NCI-H1436 treated with DMSO at 0.1 percent for 48 hours (cell line): Measurements from ENCODE around the gene CNFN.

Experiments used
- DNase-seq: peaks from one replicate; lab custom pipeline; 2025; lab: John Stamatoyannopoulos, UW

The CNFN gene

DNA sequence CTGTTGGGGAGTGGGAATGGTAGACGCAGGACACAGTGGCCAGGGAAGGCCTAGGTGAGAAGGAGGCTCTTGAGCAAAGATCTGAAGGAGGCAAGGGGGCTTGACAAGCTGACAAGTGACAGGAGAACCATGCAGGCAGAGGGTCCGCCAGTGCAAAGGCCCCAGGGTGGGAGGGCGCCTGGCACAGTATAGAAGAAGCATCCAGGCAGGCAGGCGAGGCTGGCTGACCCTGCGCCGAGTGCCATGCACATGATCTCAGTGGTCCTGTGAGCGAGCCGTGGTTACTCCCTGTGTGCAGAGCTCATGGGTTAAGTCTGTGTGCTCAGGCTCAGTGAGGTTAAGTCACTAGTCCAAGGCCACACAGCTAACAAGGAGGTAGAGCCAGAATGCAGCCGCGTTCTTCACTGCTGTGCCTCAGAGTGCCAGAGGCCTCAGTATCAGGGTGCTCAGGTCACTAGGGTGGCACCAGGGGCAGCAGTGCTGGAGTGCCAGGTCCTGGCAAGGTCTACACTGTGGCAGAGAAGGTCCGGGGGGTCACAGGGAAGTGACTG is 15.2 kb downstream of the CNFN start:
- DNase-seq = no peak

DNA sequence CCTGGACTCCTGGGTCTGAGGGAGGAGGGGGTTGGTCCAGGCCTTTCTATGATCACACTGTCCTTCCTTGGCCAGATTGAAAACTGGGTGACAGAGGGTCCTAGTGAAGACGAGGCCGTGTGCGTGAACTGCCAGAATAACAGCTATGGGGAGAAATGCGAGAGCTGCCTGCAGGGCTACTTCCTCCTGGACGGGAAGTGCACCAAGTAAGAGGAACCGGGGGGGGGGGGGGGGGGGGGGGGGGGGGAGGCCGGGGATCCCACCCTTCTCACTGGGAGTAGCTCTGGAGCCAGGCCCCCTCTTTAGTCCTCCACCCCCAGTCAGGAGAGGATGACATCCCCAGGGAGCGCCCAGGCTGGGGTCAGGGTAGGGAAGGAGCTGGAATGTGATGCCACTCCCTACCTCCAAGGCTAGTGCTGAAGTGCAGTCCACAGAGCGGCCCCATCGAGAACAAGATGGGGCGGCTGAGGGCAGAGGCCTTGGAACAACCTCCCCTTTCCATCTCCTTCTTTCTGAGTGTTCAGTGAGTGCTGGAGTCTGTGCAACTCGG is 19.4 kb downstream of the CNFN start:
- no peak for DNase-seq

DNA sequence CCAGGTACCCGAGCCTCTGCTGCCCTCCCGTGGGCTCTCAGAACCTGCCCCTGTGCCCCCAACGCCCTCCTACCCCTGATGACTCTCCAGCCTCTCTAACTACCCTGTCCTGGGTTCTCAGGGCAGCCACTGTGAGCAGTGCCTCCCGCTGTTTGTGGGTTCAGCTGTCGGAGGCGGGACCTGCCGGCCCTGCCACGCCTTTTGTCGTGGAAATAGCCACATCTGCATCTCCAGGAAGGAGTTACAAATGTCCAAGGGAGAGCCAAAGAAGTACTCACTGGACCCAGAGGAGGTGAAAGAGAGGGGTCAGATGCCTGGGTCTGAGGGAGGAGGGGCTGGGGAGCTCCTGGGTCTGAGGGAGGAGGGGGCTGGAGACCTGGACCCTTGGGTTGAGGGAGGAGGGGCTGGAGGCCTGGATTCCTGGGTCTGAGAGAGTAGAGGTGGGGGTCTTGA is 20.0 kb downstream of the CNFN start:
- DNase-seq = no peak

DNA sequence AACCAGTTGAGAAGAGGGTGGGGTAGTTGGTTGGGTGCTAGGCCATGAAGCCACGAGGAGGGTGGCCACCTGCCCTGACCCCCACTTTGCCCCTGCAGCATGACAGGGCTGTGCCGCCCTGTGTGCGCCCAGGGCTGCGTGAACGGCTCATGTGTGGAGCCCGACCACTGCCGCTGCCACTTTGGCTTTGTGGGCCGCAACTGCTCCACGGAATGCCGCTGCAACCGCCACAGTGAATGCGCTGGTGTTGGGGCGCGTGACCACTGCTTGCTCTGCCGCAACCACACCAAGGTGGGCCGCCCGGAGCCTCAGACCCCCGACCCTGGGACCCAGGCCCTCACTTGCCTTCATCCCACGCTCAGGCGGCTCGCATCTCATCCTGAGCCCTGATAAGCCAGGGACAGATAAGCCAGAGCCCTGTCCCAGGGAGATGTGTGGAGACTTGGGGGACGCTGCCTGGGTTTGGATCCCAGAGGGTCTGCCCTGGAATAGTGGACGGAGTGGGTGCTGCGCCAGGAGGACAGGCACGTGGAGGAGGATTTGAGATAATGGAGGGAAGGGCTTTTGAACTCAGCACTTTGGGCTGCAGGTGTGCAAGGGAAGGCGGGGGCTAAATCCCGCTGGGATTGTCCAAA is 20.5 kb downstream of the CNFN start:
- no peak for DNase-seq

DNA sequence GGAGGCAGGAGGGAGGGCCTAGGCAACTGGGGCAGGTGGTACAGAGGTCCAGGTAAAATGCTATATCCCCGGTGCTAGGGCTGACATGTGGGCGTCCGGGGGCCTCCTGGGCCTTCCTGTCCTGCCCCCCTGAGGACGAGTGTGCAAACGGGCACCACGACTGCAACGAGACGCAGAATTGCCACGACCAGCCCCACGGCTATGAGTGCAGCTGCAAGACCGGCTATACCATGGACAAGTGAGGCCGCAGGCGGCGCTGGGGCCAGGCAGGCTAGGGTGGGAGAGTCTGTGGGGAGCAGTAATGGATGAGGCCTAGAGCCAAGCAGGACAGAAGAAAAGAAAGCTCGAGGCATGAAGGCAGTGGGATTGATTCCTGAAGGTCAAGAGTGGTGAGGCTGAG is 21.3 kb downstream of the CNFN start:
- DNase-seq = no peak

DNA sequence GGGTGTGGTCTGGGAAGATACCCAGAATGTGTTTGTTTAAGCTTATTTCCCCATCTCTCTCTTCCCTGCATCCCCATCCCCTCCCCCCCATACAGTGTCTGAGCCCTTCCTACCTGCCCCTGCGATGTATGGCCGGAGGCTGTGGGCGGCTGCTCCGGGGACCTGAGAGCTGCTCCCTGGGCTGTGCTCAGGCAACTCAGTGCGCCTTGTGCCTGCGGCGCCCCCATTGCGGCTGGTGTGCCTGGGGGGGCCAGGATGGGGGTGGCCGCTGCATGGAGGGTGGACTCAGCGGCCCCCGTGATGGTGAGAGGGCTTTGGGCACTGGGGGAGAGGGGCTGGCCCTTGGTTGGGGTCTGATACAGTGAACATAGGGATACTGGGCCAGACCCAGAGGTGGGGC is 21.7 kb downstream of the CNFN start:
- no peak for DNase-seq

DNA sequence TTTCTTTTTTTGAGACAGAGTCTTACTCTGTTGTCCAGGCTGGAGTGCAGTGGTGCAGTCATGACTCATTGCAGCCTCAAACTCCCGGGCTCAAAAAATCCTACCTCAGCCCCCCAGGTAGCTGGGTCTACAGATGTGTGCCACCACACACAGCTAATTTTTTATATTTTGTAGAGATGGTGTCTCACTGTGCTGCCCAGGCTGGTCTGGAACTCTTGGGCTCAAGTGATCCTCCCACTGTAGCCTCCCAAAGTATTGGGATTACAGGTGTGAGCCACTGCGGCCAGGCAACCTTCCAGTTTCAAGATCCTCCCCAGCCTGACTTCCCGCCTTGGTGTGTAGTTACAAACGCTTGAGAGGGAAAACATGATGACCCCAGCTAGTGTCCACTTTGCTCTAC is 22.2 kb downstream of the CNFN start:
- no peak for DNase-seq

DNA sequence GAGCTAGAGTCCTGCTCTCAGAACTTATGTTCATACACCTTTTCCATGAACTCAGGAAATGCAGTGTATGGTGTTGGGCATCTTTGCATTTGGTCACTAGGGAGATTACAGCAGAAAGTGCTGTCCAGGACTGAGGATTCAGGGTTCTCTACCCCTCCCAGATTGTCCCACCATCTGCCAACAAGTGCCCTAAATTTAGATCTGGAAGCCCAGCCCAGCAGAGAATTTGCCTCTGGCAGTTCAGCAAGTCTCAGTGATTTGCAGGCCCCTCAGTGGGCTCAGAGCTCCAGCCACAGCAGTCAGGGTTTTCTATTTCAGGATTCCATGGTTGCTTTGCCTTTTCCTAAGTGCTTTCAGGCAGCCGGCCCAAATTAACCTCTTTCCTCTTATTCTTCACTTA is 23.4 kb downstream of the CNFN start:
- no peak for DNase-seq

DNA sequence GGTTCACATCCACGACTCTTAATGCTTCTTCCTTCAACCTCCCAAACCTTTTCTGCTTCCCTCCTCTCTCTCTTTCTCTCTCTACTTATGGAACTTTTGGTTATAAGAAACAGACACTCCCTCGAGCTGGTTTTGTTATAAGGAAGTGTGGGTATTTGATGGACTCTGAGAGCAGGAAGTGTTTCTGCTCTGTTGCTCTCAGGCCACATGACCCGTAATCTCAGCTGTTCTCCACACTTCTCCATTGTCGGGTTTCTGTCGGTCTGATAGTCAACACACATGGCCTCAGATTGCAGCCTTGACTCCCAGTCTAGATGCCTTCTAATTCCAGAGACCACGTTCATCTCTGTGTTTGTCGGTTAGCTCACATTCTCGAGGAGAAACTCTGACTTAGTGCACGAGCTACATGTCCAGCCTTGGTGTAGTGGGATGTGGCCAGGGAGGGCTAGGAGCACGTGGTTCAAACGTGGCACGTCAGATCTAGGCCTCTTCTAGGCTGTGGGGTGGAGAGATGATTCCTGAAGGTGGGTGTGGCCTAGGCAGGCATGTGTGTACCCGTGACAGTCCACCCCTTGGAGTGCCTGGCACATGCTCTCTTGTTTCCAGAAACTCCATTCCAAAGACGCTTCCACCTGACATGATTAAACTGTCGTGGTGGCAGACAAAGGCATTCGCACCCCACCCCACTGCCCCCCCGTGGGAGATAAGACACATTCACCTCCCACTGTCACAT is 26.3 kb downstream of the CNFN start:
- DNase-seq = no peak

DNA sequence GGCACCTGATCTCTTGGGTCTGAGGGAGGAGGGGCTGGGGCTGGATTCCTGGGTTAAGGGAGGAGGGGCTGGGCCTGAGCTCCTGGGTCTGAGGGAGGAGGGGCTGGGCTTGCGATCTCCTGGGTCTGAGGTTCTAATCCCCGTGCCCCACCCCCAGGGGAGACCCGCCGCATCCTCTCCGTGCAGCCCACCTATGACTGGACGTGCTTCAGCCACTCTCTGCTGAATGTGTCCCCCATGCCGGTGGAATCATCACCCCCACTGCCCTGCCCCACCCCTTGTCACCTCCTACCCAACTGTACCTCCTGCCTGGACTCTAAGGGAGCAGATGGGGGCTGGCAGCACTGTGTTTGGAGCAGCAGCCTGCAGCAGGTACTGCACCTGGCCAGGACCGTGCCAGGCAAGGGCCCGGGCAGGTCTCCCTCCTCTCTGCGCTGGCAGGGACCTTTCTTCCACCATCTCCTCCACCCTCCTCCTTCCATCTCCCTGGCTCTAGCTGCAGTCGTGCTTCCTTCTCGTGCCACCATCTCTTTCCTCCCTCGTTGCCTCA is 27.1 kb downstream of the CNFN start:
- no peak for DNase-seq

DNA sequence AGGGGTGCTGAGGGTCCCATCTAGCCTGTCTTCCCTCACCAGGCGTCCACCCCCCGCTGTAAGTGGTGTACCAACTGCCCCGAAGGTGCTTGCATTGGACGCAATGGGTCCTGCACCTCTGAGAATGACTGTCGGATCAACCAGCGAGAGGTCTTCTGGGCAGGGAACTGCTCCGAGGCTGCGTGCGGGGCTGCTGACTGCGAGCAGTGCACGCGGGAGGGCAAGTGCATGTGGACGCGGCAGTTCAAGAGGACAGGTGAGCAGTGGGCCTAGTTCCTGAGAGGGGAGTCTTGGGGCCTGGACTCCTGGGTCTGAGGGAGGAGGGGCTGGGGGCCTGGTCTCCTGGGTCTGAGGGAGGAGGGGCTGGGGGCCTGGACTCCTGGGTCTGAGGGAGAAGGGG is 27.8 kb downstream of the CNFN start:
- DNase-seq = no peak

DNA sequence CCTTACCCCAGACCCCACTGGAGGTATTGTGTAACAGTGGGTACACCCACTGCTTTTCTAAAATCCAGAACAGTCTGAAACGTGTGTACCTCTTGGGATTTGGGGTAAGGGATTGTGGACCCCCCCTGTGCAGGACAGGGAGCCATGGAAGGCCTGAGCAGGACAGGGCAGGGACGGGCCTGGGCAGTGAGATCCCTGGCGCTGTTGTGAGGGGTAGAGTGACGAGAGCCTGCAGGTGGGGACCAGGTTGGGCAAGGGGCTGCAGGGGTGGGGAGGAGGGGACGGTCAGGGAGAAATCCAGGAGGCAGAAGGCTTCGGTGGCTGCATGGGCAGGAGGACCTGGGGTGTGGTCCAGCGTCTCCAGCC is 28.6 kb downstream of the CNFN start:
- DNase-seq = no peak

DNA sequence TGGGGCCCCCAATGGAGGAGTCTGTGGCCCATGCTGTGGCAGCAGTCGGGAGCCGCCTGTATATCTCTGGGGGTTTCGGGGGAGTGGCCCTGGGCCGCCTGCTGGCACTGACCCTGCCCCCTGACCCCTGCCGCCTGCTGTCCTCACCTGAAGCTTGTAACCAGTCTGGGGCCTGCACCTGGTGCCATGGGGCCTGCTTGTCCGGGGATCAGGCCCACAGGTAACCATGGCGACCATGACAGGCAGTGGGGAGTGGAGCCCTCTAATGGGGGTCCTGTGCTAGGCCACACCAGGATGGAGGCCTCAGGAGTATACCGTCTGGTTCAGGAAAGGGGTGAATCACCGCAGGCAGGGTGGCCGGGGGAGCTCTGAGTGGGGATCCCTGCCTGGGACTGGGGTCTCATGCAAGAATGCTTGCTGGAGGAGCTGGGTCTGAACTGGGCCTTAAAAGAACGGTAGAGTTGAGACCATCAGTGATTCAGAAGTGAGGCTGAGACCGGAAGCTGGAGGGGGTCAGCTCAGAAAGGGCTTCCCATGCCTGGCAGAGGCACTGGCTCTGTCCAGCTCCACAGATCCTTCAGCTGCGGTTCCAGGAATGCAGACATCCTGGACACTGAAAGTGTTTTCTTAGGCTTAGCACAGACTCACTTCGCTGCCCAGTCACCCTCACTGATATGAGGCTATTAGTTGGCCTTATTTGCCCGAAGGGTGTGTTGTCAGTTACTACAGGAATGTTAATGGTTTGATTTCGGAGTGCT is 29.1 kb downstream of the CNFN start:
- no peak for DNase-seq

DNA sequence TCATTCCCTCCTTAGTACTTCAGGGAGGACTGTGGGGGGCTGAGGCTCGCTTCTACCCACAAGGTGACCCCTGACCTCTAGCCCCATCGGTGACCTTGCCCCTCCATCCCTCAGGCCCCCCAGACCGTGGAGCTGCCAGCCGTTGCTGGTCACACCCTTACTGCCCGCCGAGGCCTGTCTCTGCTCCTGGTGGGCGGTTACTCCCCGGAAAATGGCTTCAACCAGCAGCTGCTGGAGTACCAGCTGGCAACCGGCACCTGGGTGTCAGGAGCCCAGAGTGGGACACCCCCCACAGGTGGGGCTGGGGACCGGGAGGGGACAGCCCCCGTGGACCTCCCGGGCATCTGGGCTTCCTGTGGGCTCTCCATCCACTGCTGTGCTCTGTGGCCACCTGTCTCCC is 32.8 kb downstream of the CNFN start:
- no peak for DNase-seq

DNA sequence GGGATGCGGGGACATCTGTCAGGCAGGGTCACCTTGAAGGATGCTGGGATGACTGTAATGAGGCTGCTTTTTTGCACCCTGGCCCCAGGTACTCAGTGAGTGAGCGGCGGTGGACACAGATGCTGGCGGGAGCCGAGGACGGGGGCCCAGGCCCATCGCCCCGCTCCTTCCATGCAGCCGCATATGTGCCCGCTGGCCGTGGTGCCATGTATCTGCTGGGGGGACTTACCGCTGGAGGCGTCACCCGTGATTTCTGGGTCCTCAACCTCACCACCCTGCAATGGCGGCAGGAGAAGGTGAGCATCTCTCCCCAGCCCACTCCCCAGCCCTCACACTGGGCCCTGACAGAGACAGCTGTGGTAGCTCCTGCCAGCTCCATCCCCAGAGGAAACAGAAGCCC is 33.4 kb downstream of the CNFN start:
- no peak for DNase-seq

DNA sequence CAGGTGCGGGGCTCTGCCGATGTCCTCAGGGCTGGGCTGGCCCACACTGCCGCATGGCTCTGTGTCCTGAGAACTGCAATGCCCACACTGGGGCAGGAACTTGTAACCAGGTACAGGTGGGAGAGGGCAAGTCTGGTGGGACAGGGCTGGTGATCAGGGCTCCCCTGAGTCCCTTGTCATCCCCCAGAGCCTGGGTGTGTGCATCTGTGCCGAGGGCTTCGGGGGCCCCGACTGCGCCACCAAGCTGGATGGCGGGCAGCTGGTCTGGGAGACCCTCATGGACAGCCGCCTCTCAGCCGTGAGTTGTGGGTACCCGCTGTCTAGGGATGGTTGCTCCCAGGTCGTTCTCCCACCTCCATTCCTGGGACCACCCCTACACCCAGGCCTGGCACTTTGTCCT is 34.2 kb downstream of the CNFN start:
- DNase-seq = no peak

DNA sequence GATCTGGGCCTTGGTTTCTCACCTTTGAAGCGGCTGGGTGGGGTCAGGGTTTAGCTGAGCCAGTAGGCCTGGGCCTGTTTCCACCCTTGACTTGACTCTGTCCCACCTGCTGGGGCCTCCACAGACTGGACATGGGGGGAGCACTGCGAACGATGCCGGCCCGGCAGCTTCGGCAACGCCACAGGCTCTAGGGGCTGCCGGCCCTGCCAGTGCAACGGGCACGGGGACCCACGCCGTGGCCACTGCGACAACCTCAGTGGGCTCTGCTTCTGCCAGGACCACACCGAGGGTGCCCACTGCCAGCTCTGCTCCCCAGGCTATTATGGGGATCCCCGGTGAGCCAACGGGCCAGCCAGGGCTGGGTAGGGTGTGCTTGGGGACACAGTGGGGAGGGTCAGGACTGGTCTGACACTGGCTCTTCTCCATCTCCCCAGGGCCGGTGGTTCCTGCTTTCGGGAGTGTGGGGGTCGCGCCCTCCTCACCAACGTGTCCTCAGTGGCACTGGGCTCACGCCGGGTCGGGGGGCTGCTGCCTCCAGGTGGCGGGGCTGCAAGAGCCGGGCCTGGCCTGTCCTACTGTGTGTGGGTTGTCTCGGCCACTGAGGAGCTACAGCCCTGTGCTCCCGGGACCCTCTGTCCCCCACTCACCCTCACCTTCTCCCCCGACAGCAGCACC is 36.6 kb downstream of the CNFN start:
- no peak for DNase-seq

DNA sequence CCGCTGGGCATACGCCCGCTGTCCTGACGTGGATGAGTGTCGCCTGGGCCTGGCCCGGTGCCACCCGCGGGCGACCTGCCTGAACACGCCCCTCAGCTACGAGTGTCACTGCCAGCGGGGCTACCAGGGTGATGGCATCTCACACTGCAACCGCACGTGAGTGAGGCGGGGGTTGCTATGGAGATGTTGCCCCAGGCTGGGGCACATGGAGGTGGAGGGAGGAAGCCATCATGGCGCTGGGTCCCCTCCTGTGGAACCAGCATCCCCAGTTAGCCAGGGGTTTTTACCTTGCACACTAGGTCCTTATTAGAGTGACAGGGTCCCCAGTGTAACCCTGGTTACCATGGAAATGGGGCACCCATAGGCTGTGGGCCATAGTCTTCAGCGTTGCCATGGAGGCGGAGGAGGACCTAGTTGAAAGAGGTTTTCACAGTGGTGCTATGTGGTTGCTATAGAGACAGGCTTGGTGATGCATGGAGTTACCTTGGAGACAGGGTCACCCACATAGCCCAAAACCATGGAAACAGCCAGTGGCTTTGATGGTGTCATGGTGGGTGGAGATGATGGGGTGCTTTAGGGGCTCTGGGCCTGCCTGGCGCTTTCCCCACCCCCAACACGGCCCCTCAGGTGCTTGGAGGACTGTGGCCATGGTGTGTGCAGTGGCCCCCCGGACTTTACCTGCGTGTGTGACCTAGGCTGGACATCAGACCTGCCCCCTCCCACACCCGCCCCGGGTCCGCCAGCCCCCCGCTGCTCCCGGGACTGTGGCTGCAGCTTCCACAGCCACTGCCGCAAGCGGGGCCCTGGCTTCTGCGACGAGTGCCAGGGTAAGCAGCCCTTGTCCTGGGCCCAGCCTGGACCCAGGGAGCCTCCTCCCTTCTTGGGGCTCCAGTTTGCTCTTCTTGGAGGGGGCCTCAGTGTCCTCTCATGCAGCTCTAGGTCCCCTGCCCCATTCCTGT is 37.5 kb downstream of the CNFN start:
- DNase-seq = no peak

DNA sequence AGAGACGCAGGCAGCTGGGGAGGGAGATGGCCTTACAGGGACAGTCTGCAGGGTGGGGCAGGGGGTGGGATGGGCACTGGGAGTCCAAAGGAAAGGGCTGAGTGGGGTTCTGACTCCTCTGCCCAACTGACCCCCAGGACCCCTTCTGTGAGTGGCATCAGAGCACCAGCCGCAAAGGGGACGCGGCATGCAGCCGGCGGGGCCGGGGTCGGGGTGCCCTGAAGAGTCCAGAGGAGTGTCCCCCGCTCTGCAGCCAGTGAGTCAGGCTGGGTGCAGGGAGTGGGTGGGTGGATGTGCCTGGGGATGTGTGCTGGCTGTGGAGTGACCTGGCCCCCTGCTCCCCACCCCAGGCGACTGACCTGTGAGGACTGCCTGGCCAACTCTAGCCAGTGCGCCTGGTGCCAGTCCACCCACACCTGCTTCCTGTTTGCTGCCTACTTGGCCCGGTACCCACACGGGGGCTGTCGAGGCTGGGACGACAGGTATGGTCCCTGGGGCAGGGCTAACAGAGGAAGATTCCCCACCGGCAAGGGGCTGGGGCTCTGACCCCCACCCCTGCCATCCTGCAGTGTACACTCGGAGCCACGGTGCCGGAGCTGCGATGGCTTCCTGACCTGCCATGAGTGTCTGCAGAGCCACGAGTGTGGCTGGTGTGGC is 38.9 kb downstream of the CNFN start:
- no peak for DNase-seq

DNA sequence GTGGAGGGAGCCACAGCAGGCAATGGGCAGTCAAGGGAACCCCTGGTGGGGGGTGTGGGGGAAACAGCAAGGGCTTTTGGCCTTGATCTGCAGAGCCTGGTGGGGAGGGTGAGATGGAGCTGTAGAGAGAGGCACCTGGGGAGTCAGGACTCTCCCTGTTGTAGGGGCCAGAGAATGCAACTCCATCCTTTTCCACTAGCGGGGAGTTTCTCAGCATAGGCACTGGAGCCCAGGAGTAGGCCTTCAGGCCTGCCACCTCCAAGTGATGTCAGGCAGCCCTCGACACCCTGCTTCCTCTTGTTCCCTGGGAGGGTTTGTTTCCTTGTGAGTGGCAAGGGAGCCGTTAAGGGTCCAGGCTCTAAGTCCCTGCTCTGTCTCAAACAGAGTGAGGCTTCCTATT is 39.7 kb downstream of the CNFN start:
- no peak for DNase-seq
